Breast epithelium (tissue), 3 donors: ENCODE data around the gene GALNT16.

ENCODE experiments used
- POLR2A ChIP-seq: fragments of 450-650 bp; IDR thresholded peaks from one replicate; pipeline ENCODE4 v1.6.1; 2016; ENCODE audit warnings: antibody characterized with exemption, mild to moderate bottlenecking, moderate library complexity
- POLR2AphosphoS5 ChIP-seq, 3 donors: sonication (generic); formaldehyde crosslinking; IDR thresholded peaks; one replicate each; pipeline ENCODE4 v1.6.1; 2017; ENCODE audit warnings: antibody characterized with exemption in 3 of 3

GRCh38 chr14:69333791-69334337, 73.9 kb downstream of the GALNT16 start:
- no peak for TF ChIP-seq POLR2AphosphoS5 (IDR thresholded peaks at IDR 0.05)
- no peak for TF ChIP-seq POLR2A
